Stomach smooth muscle (tissue), 2 donors: ENCODE data around the gene OR10H4.
"Not testable (repeated sequence)": the region's sequence is repeated elsewhere in the genome, so short reads cannot be mapped to it uniquely, and the experiment has no call there.

Experiments
- H3K27ac ChIP-seq: one replicate; pipeline ENCODE4 v1.7.0; 2013; ENCODE audit warnings: mild to moderate bottlenecking, low read length, inconsistent platforms
- H3K27me3 ChIP-seq, 2 donors: one replicate each; pipeline ENCODE4 v1.7.0; 2013; ENCODE audit warnings: low read length in 2 of 2; ENCODE audit not compliant: insufficient read depth in 2 of 2, control insufficient read depth in 1 of 2
- H3K36me3 ChIP-seq, 2 donors: one replicate each; pipeline ENCODE4 v1.7.0; 2013; ENCODE audit warnings: low read length in 2 of 2; ENCODE audit not compliant: control insufficient read depth in 2 of 2, insufficient read depth in 2 of 2
- H3K4me1 ChIP-seq: one replicate; pipeline ENCODE4 v1.7.0; 2013; ENCODE audit warnings: low read length; ENCODE audit not compliant: control insufficient read depth, insufficient read depth
- H3K4me3 ChIP-seq, 2 donors: one replicate each; pipeline ENCODE4 v1.7.0; 2013; ENCODE audit warnings: low read length in 2 of 2
- H3K9ac ChIP-seq, 2 donors: one replicate each; pipeline ENCODE4 v1.7.0; 2013; ENCODE audit warnings: low read length in 2 of 2, mild to moderate bottlenecking in 1 of 2
- H3K9me3 ChIP-seq, 2 donors: one replicate each; pipeline ENCODE4 v1.7.0; 2013; ENCODE audit warnings: low read length in 2 of 2; ENCODE audit not compliant: control insufficient read depth in 2 of 2
- donor health status: healthy.
- donor health status: Pancreatic carcinoma.

The OR10H4 gene

GRCh38 chr19:15985831-15986230 lies 37.0 kb downstream of the OR10H4 start:
- not testable (repeated sequence) for H3K36me3 ChIP-seq, H3K27ac ChIP-seq, H3K9ac ChIP-seq, H3K9me3 ChIP-seq, H3K4me1 ChIP-seq, H3K4me3 ChIP-seq
- peaks cover 7 to 13% of the 10 kb centered on the region in 2 donors for H3K27me3 ChIP-seq

- H3K27me3 ChIP-seq: peaks cover 7 to 10% of the 10 kb centered on the region in 2 donors
- no peak overlapping the region for H3K27ac ChIP-seq
- peaks cover 2 to 3% of the 10 kb centered on the region in 2 donors for H3K9me3 ChIP-seq
- H3K4me1 ChIP-seq: no peaks in the 10 kb centered on the region
- no peaks in the 10 kb centered on the region for H3K36me3 ChIP-seq
- H3K9ac ChIP-seq: no peak overlapping the region
- H3K4me3 ChIP-seq: no peak overlapping the region
Observed at GRCh38 chr19:15986701-15987100, 37.9 kb downstream of the OR10H4 start.

GRCh38 chr19:15989889-15990288 lies 41.1 kb downstream of the OR10H4 start:
- peaks cover 2 to 3% of the 10 kb centered on the region in 2 donors for H3K9me3 ChIP-seq
- no peak overlapping the region for H3K9ac ChIP-seq
- no peaks in the 10 kb centered on the region for H3K36me3 ChIP-seq
- H3K4me1 ChIP-seq: no peaks in the 10 kb centered on the region
- H3K4me3 ChIP-seq: no peak overlapping the region
- H3K27me3 ChIP-seq: peaks cover 10 to 14% of the 10 kb centered on the region in 2 donors
- H3K27ac ChIP-seq: no peak overlapping the region

- Histone ChIP-seq H3K27me3 (peaks cover 10 to 14% of the 10 kb centered on the region in 2 donors), H3K9me3 (peaks cover 2 to 3% of the 10 kb centered on the region in 2 donors), H3K4me1 (no peaks in the 10 kb centered on the region), H3K27ac (no peak overlapping the region), H3K4me3 (no peak overlapping the region), H3K36me3 (no peaks in the 10 kb centered on the region), H3K9ac (no peak overlapping the region)
Observed at GRCh38 chr19:15991602-15992001, 42.8 kb downstream of the OR10H4 start.

- Histone ChIP-seq H3K9me3 (peaks cover 1 to 3% of the 10 kb centered on the region in 2 donors), H3K36me3 (no peaks in the 10 kb centered on the region), H3K27ac (no peak overlapping the region), H3K4me3 (no peak overlapping the region), H3K27me3 (peaks cover 10 to 13% of the 10 kb centered on the region in 2 donors), H3K9ac (no peak overlapping the region), H3K4me1 (no peaks in the 10 kb centered on the region)
Observed at GRCh38 chr19:15992014-15992413, 43.2 kb downstream of the OR10H4 start.

GRCh38 chr19:15995536-15995935 lies 46.7 kb downstream of the OR10H4 start:
- H3K27ac ChIP-seq: no peak overlapping the region
- peaks cover 0 to 6% of the 10 kb centered on the region in 2 donors for H3K27me3 ChIP-seq
- no peaks in the 10 kb centered on the region for H3K36me3 ChIP-seq
- H3K9me3 ChIP-seq: no peaks in the 10 kb centered on the region
- H3K4me1 ChIP-seq: peaks cover 5% of the 10 kb centered on the region
- H3K9ac ChIP-seq: no peak overlapping the region
- no peak overlapping the region for H3K4me3 ChIP-seq

- no peaks in the 10 kb centered on the region for H3K36me3 ChIP-seq
- H3K9ac ChIP-seq: no peak overlapping the region
- H3K4me3 ChIP-seq: no peak overlapping the region
- no peaks in the 10 kb centered on the region for H3K27me3 ChIP-seq
- no peaks in the 10 kb centered on the region for H3K9me3 ChIP-seq
- H3K4me1 ChIP-seq: peaks cover 24% of the 10 kb centered on the region
- no peak overlapping the region for H3K27ac ChIP-seq
Observed at GRCh38 chr19:15998166-15998565, 49.4 kb downstream of the OR10H4 start.
